GM23338 (cell line): ENCODE measurements around the gene FER. TPM values are rescaled to one million over a fixed set of nuclear protein-coding genes. Genes with fewer than 3 reads are reported as not detected.

Experiments
- ATAC-seq: fragments of 200-7000 bp; cut with Tn5 transposase; 3 replicates; pipeline ENCODE4 v1.9.1; 2020
- DNase-seq: peaks from one replicate; pipeline ENCODE4 v3.0.0-alpha.2; 2015; ENCODE audit warnings: low spot score
- H2AFZ ChIP-seq: fragments of 200-600 bp; sonication (generic); 2 replicates; pipeline ENCODE4 v1.8.0; 2016; ENCODE audit warnings: antibody characterized with exemption, mild to moderate bottlenecking, moderate library complexity
- H3F3A ChIP-seq: fragments of 200-600 bp; sonication (generic); replicated peaks from 2 replicates; pipeline ENCODE4 v1.8.0; 2017; ENCODE audit warnings: antibody characterized with exemption, mixed run types, low read depth
- H3K27ac ChIP-seq: fragments of 200-600 bp; sonication (generic); 2 replicates; pipeline ENCODE4 v1.6.1; 2016; ENCODE audit warnings: low read depth
- H3K27me3 ChIP-seq: fragments of 200-600 bp; sonication (generic); 2 replicates; pipeline ENCODE4 v1.8.0; 2016; ENCODE audit warnings: mild to moderate bottlenecking, mixed run types, moderate library complexity; ENCODE audit not compliant: insufficient read depth
- H3K36me3 ChIP-seq: fragments of 200-600 bp; sonication (generic); 2 replicates; pipeline ENCODE4 v1.8.0; 2016; ENCODE audit warnings: mild to moderate bottlenecking; ENCODE audit not compliant: insufficient read depth
- H3K4me1 ChIP-seq: fragments of 200-600 bp; sonication (generic); 2 replicates; pipeline ENCODE4 v1.8.0; 2016; ENCODE audit warnings: mild to moderate bottlenecking, moderate library complexity; ENCODE audit not compliant: insufficient read depth
- H3K4me2 ChIP-seq: fragments of 200-600 bp; sonication (generic); 2 replicates; pipeline ENCODE4 v1.7.1; 2017; ENCODE audit warnings: mixed run types
- H3K4me3 ChIP-seq: fragments of 200-600 bp; sonication (generic); 2 replicates; pipeline ENCODE4 v1.6.1; 2016; ENCODE audit warnings: mixed run types
- H3K79me2 ChIP-seq: fragments of 200-600 bp; sonication (generic); replicated peaks from 2 replicates; pipeline ENCODE4 v1.8.0; 2017; ENCODE audit warnings: mild to moderate bottlenecking; ENCODE audit not compliant: insufficient read depth
- H3K9me2 ChIP-seq: fragments of 200-600 bp; sonication (generic); 2 replicates; pipeline ENCODE4 v1.8.0; 2017; ENCODE audit not compliant: insufficient read depth
- H4K20me1 ChIP-seq: fragments of 200-600 bp; sonication (generic); replicated peaks from 2 replicates; pipeline ENCODE4 v1.8.0; 2017; ENCODE audit warnings: mild to moderate bottlenecking; ENCODE audit not compliant: insufficient read depth
- H3K27ac Mint-ChIP-seq: 2 replicates; pipeline ENCODE4 v1.8.0; 2020; ENCODE audit warnings: inconsistent platforms, mild to moderate bottlenecking, moderate library complexity, mixed read lengths
- H3K27me3 Mint-ChIP-seq: 3 replicates; pipeline ENCODE4 v1.8.0; 2022; ENCODE audit warnings: low read depth, mild to moderate bottlenecking, moderate library complexity, mixed read lengths, inconsistent platforms; ENCODE audit not compliant: insufficient read depth, poor library complexity
- H3K36me3 Mint-ChIP-seq: 3 replicates; pipeline ENCODE4 v1.8.0; 2021; ENCODE audit warnings: low read depth, mild to moderate bottlenecking, inconsistent platforms, moderate library complexity, mixed read lengths
- H3K4me1 Mint-ChIP-seq: 3 replicates; pipeline ENCODE4 v1.8.0; 2020; ENCODE audit warnings: mild to moderate bottlenecking, inconsistent platforms, mixed read lengths
- H3K4me3 Mint-ChIP-seq: 3 replicates; pipeline ENCODE4 v1.8.0; 2021; ENCODE audit warnings: moderate library complexity, mild to moderate bottlenecking, inconsistent platforms, mixed read lengths
- H3K9me3 Mint-ChIP-seq: 3 replicates; pipeline ENCODE4 v1.8.0; 2020; ENCODE audit warnings: moderate library complexity, mild to moderate bottlenecking, inconsistent platforms, mixed read lengths
- CREB1 ChIP-seq: fragments of 250-450 bp; sonication (Bioruptor Pico); IDR thresholded peaks from 2 replicates; pipeline ENCODE4 v1.5.0; 2020; ENCODE audit warnings: low read depth, mild to moderate bottlenecking, moderate library complexity
- CTCF ChIP-seq, 2 experiments: fragments of 200-600 bp in 1 of 2; sonication (generic) in 1 of 2; conservative IDR thresholded peaks; 2 replicates each; pipeline versions ENCODE4 v1.5.1 to v1.6.1; 2016 to 2017; ENCODE audit warnings: antibody characterized with exemption in 2 of 2, low read depth in 2 of 2, mild to moderate bottlenecking in 2 of 2, moderate library complexity in 1 of 2
- ETS1 ChIP-seq: IDR thresholded peaks from 2 replicates; pipeline ENCODE4 v1.6.1; 2016; ENCODE audit warnings: antibody characterized with exemption
- JUNB ChIP-seq: IDR thresholded peaks from one replicate; pipeline ENCODE4 v1.6.1; 2016; ENCODE audit warnings: antibody characterized with exemption; ENCODE audit not compliant: unreplicated experiment
- NANOG ChIP-seq: IDR thresholded peaks from 2 replicates; pipeline ENCODE4 v1.6.1; 2016; ENCODE audit warnings: antibody characterized with exemption, borderline replicate concordance
- REST ChIP-seq: IDR thresholded peaks from one replicate; pipeline ENCODE4 v1.6.1; 2018; ENCODE audit warnings: antibody characterized with exemption; ENCODE audit not compliant: unreplicated experiment
- ZNF331 ChIP-seq: fragments of 250-450 bp; sonication (Bioruptor Pico); IDR thresholded peaks from 2 replicates; pipeline ENCODE4 v1.5.0; 2020; ENCODE audit warnings: low read depth, mild to moderate bottlenecking, moderate library complexity
- ZNF462 ChIP-seq: fragments of 250-450 bp; sonication (Bioruptor Pico); IDR thresholded peaks from 2 replicates; pipeline ENCODE4 v1.5.0; 2020; ENCODE audit warnings: mild to moderate bottlenecking, moderate library complexity
- polyA plus RNA-seq: library from polyadenylated mRNA; unstranded; fragments of >200 nt; fragmentation: Nextera tagmentation; extraction: Ambion mirVana; gene quantifications from 2 replicates; pipeline ENCODE4 v1.2.1, GENCODE V29; 2016
- total RNA-seq: library from RNA; depleted of rRNA; stranded (reverse); fragments of >200 nt; shearing (Covaris generic); gene quantifications from 2 replicates; pipeline ENCODE4 v1.2.3, GENCODE V29; 2014

Gene FER
- total and polyA plus RNA-seq, 2 experiments from 2014 or later: 17.4 to 34.8 TPM

- TF ChIP-seq REST (no peak), JUNB (no peak), ZNF331 (no peak)
These were observed 20.5 kb upstream of the FER start (continued) for GRCh38 chr5:108727236-108727650.

- peak overlapping the region; percentile 90 for H3K4me2 ChIP-seq
- H3K36me3 Mint-ChIP-seq: no peaks in the 10 kb centered on the region
- TF ChIP-seq ZNF462 (CRISPR knock-in tag) (peak; percentile 18; the same call in 1 of the 2 replicates), CREB1 (CRISPR knock-in tag) (0 out of 2 replicates have a peak, but pooled peaks have one; percentile 16), ETS1 (peak; percentile 55), CTCF (conservative IDR thresholded peaks at IDR 0.05; ENCODE audit: low read depth in 2 of 2) (no peak), NANOG (no peak), JUNB (no peak), ZNF331 (no peak)
These were observed 19.8 kb upstream of the FER start for GRCh38 chr5:108727651-108728565.

More at GRCh38 chr5:108727651-108728565, 19.8 kb upstream of the FER start:
- Histone ChIP-seq H3K4me3 (peak overlapping the region; percentile 72), H3K27ac (peak overlapping the region; percentile 70), H2AFZ (peak overlapping the region; percentile 92), H3K4me1 (peaks cover 19% of the 10 kb centered on the region), H3K27me3 (no peaks in the 10 kb centered on the region), H3K79me2 (no peaks in the 10 kb centered on the region), H3K36me3 (no peaks in the 10 kb centered on the region), H3K9me2 (no peaks in the 10 kb centered on the region), H3F3A (no peaks in the 10 kb centered on the region; the same call in 1 of the 2 replicates), H4K20me1 (no peaks in the 10 kb centered on the region)
- peak overlapping the region; percentile 86 for H3K4me3 Mint-ChIP-seq
- no peaks in the 10 kb centered on the region for H3K9me3 Mint-ChIP-seq
- H3K4me1 Mint-ChIP-seq: peaks cover 34% of the 10 kb centered on the region
- H3K27me3 Mint-ChIP-seq: peaks cover 3% of the 10 kb centered on the region
- peak; percentile 94 for DNase-seq
- peak; percentile 99 for ATAC-seq
- H3K27ac Mint-ChIP-seq: peak overlapping the region; percentile 91
